ENCODE data around the gene CSNK1E.
"Not testable (repeated sequence)": the region's sequence is repeated elsewhere in the genome, so short reads cannot be mapped to it uniquely, and the experiment has no call there.

The CSNK1E gene

GRCh38 chr22:38317122-38317994 is at the start of gene CSNK1E:
CSNK1E (minus strand) TSS chr22:38317433; CDS start chr22:38314157, 3,276 bp downstream.
- no peak for DNase-seq

GRCh38 chr22:38365829-38366228 is 48.6 kb upstream of the CSNK1E start:
- not testable (repeated sequence) for DNase-seq

- DNase-seq, result not testable (repeated sequence)
Observed at GRCh38 chr22:38365174-38365573, 47.9 kb upstream of the CSNK1E start.

- DNase-seq, result not testable (repeated sequence)
Observed at GRCh38 chr22:38360560-38360959, 43.3 kb upstream of the CSNK1E start.

- not testable (repeated sequence) for DNase-seq
Observed at GRCh38 chr22:38359817-38360216, 42.6 kb upstream of the CSNK1E start.

GRCh38 chr22:38357971-38358370 is 40.7 kb upstream of the CSNK1E start:
- not testable (repeated sequence) for DNase-seq

GRCh38 chr22:38355275-38355674 is 38.0 kb upstream of the CSNK1E start:
- no peak for DNase-seq

- DNase-seq, result no peak
Observed at GRCh38 chr22:38353701-38354100, 36.5 kb upstream of the CSNK1E start.

- DNase-seq, result no peak
Observed at GRCh38 chr22:38353142-38353629, 36.0 kb upstream of the CSNK1E start.

- no peak for DNase-seq
Observed at GRCh38 chr22:38352436-38352835, 35.2 kb upstream of the CSNK1E start.

- no peak for DNase-seq
Observed at GRCh38 chr22:38350444-38351359, 33.5 kb upstream of the CSNK1E start.

GRCh38 chr22:38348751-38349496 is 31.7 kb upstream of the CSNK1E start:
- no peak for DNase-seq

- no peak for DNase-seq
Observed at GRCh38 chr22:38347944-38348750, 30.9 kb upstream of the CSNK1E start.

- no peak for DNase-seq
Observed at GRCh38 chr22:38347181-38347943, 30.1 kb upstream of the CSNK1E start.

GRCh38 chr22:38346506-38346905 is 29.3 kb upstream of the CSNK1E start:
- DNase-seq, result no peak

GRCh38 chr22:38345782-38346181 is 28.5 kb upstream of the CSNK1E start:
- DNase-seq, result no peak

GRCh38 chr22:38339893-38340292 is 22.7 kb upstream of the CSNK1E start:
- not testable (repeated sequence) for DNase-seq

- DNase-seq, result no peak
Observed at GRCh38 chr22:38338772-38339379, 21.6 kb upstream of the CSNK1E start.

- no peak for DNase-seq
Observed at GRCh38 chr22:38336699-38337098, 19.5 kb upstream of the CSNK1E start.

- no peak for DNase-seq
Observed at GRCh38 chr22:38335077-38335476, 17.8 kb upstream of the CSNK1E start.

- no peak for DNase-seq
Observed at GRCh38 chr22:38327805-38328204, 10.6 kb upstream of the CSNK1E start.

All from NCI-H2081 treated with DMSO at 0.1 percent for 48 hours (cell line).